CD4-positive, alpha-beta T cell treated with Interleukin-4 for 1 hour (primary cell): ENCODE results near the gene UBALD2.
"Not testable (repeated sequence)": the region's sequence is repeated elsewhere in the genome, so short reads cannot be mapped to it uniquely, and the experiment has no call there.

ENCODE experiments used
- DNase-seq, 2 donors: peaks; one replicate each; pipeline ENCODE4 v3.0.0-alpha.2; 2020 to 2022

Gene UBALD2

GRCh38 chr17:76264755-76265623 is at the start of gene UBALD2:
Gene UBALD2 (plus strand): TSS chr17:76265348. CDS start chr17:76265506, 158 bp downstream.
- peak; percentile 99 for DNase-seq

- no peak for DNase-seq
Measured at GRCh38 chr17:76217081-76217480, 48.1 kb upstream of the UBALD2 start.

GRCh38 chr17:76219670-76220383 is 45.3 kb upstream of the UBALD2 start:
- DNase-seq: no peak

- DNase-seq: no peak
Measured at GRCh38 chr17:76223802-76224201, 41.3 kb upstream of the UBALD2 start.

GRCh38 chr17:76225373-76226086 is 39.6 kb upstream of the UBALD2 start:
- DNase-seq: not testable (repeated sequence)

GRCh38 chr17:76226749-76227148 is 38.4 kb upstream of the UBALD2 start:
- not testable (repeated sequence) for DNase-seq

- DNase-seq: no peak
Measured at GRCh38 chr17:76232342-76232741, 32.8 kb upstream of the UBALD2 start.

- DNase-seq: no peak
Measured at GRCh38 chr17:76233588-76234353, 31.4 kb upstream of the UBALD2 start.

GRCh38 chr17:76234354-76234679 is 30.8 kb upstream of the UBALD2 start:
- peak in 1 of 2 donors; percentile 15 for DNase-seq

GRCh38 chr17:76235883-76236282 is 29.3 kb upstream of the UBALD2 start:
- DNase-seq: no peak

- no peak for DNase-seq
Measured at GRCh38 chr17:76236603-76237002, 28.5 kb upstream of the UBALD2 start.

GRCh38 chr17:76237859-76238313 is 27.3 kb upstream of the UBALD2 start:
- DNase-seq: no peak

- no peak for DNase-seq
Measured at GRCh38 chr17:76238847-76239537, 26.2 kb upstream of the UBALD2 start.

GRCh38 chr17:76239538-76240274 is 25.4 kb upstream of the UBALD2 start:
- DNase-seq: no peak

- peak; percentile 63 to 77 for DNase-seq
Measured at GRCh38 chr17:76240461-76241203, 24.5 kb upstream of the UBALD2 start, which contains the start of gene RNF157. Gene RNF157 (minus strand): TSS chr17:76240493. CDS start chr17:76240240, 253 bp downstream.

- no peak for DNase-seq
Measured at GRCh38 chr17:76241204-76241538, 24.0 kb upstream of the UBALD2 start.

- DNase-seq: no peak
Measured at GRCh38 chr17:76241691-76242255, 23.4 kb upstream of the UBALD2 start.

- no peak for DNase-seq
Measured at GRCh38 chr17:76243826-76244679, 21.1 kb upstream of the UBALD2 start.

GRCh38 chr17:76244721-76245120 is 20.4 kb upstream of the UBALD2 start:
- DNase-seq: not testable (repeated sequence)
